Calu3 (cell line): Measurements from ENCODE around the gene SLMAP. TPM values are rescaled to one million over a fixed set of nuclear protein-coding genes. Genes with fewer than 3 reads are reported as not detected.
A peak's percentile ranks its signal among the peaks of the same experiment; 100 is the strongest.

Experiments used
- BruUV-seq: library from RNA; stranded (reverse); fragments of 400-500 nt; replicated peaks from 2 replicates; lab custom pipeline; 2021; lab: Mats Ljungman, UMichigan
- CTCF ChIA-PET: fragments of 300-600 bp; sonication (Branson Sonifier 250); formaldehyde crosslinking; loops from one replicate; lab custom pipeline; 2022; ENCODE audit warnings: antibody characterized with exemption; lab: Charles Lee
- DNase-seq: peaks from one replicate; pipeline ENCODE4 v3.0.0; 2022
- H3K27ac Mint-ChIP-seq: one replicate; pipeline ENCODE4 v1.8.0; 2022; ENCODE audit warnings: mixed read lengths; ENCODE audit not compliant: unreplicated experiment
- H3K27me3 Mint-ChIP-seq: one replicate; pipeline ENCODE4 v1.8.0; 2022; ENCODE audit warnings: mixed read lengths; ENCODE audit not compliant: unreplicated experiment
- H3K36me3 Mint-ChIP-seq: one replicate; pipeline ENCODE4 v1.8.0; 2022; ENCODE audit warnings: mild to moderate bottlenecking, moderate library complexity, mixed read lengths; ENCODE audit not compliant: insufficient read depth, unreplicated experiment
- H3K4me1 Mint-ChIP-seq: one replicate; pipeline ENCODE4 v1.8.0; 2022; ENCODE audit warnings: mild to moderate bottlenecking, low read depth, mixed read lengths; ENCODE audit not compliant: unreplicated experiment
- H3K4me3 Mint-ChIP-seq: one replicate; pipeline ENCODE4 v1.8.0; 2022; ENCODE audit warnings: mild to moderate bottlenecking, low read depth, moderate library complexity, mixed read lengths; ENCODE audit not compliant: unreplicated experiment
- H3K9me3 Mint-ChIP-seq: one replicate; pipeline ENCODE4 v1.8.0; 2022; ENCODE audit warnings: low read depth, mixed read lengths; ENCODE audit not compliant: unreplicated experiment
- intact Hi-C: fragments of 100-400 bp; cut with micrococcal nuclease; formaldehyde crosslinking; loops from one replicate; pipeline ENCODE4 v1.10.0; 2022; ENCODE audit not compliant: unreplicated experiment
- total RNA-seq: library from RNA; stranded (reverse); gene quantifications from 2 replicates; pipeline ENCODE4 v1.2.3, GENCODE V29; 2022
- TF ChIP-seq, protein P1 (sequence below): fragments of 200-600 bp; IDR thresholded peaks from one replicate; pipeline ENCODE4 v1.8.0; 2022; ENCODE audit warnings: antibody characterized with exemption; ENCODE audit not compliant: unreplicated experiment

The SLMAP gene
- total RNA-seq, 1 experiment from 2014 or later: 114 TPM

DNA sequence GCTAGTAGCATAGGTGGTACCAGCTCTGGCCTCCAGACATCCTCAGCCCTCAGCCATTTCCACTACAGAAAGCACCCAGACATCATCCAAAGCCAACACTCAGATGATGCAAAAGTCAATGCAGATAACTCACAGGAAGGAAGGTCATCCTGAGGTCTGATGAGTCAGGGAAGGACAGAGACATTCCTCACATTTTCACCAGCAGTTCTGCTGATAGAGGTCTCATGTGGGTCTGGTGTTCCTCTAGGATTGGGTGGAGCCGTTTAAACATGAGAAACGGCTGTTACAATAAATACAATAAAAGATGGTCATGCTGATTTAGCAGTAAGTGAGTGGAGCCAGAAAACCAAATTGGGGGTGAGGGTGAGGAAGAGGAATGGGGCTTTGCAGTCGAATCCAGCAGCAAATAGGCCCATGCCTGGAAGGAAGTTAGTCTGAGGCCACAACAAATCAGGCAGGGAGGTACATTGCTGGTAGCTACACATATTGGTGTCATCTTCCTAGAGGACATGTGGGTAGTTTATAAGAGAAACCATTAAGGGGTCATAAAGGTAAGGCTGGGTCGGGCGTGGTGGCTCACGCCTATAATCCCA is 218.8 kb downstream of the SLMAP start:
- CTCF ChIA-PET: interaction anchor here (1.0 kb wide), 1 partner anchor 9 kb away, joined by 5 read pairs; no protein-coding TSS in a partner anchor
- peak overlapping the region; percentile 78 for H3K27ac Mint-ChIP-seq
- DNase-seq: no peak
- H3K36me3 Mint-ChIP-seq: peaks cover 20% of the 10 kb centered on the region
- H3K9me3 Mint-ChIP-seq: no peaks in the 10 kb centered on the region
- no peaks in the 10 kb centered on the region for H3K27me3 Mint-ChIP-seq
- TF ChIP-seq, protein P1, sequence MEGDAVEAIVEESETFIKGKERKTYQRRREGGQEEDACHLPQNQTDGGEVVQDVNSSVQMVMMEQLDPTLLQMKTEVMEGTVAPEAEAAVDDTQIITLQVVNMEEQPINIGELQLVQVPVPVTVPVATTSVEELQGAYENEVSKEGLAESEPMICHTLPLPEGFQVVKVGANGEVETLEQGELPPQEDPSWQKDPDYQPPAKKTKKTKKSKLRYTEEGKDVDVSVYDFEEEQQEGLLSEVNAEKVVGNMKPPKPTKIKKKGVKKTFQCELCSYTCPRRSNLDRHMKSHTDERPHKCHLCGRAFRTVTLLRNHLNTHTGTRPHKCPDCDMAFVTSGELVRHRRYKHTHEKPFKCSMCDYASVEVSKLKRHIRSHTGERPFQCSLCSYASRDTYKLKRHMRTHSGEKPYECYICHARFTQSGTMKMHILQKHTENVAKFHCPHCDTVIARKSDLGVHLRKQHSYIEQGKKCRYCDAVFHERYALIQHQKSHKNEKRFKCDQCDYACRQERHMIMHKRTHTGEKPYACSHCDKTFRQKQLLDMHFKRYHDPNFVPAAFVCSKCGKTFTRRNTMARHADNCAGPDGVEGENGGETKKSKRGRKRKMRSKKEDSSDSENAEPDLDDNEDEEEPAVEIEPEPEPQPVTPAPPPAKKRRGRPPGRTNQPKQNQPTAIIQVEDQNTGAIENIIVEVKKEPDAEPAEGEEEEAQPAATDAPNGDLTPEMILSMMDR: no peak
- intact Hi-C loops: no loop called here
- peak overlapping the region; percentile 11 for H3K4me3 Mint-ChIP-seq
- BruUV-seq: no TSS peak
- peaks cover 48% of the 10 kb centered on the region for H3K4me1 Mint-ChIP-seq

DNA sequence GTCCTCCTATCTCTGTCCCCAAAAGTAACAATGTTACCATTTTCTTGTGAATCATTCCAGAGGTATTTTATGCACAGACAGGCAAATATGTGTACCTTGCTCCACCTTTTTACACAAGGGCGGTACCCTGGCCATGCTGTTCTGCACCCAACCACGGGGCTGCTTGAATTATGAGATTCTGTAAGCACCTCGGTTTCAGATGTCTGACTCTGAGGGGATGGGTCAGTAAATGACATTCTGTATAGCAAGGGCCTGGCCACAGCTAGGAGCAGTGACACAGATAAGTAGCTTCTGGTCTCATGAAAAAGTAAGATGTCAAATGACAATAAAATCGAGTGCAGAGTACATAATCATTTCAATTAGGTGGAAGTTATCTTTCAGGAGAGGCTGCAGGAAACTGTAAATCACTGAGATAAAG is 221.7 kb downstream of the SLMAP start:
- CTCF ChIA-PET: interaction anchor here (0.7 kb wide), 1 partner anchor 21 kb away, joined by 3 read pairs; no protein-coding TSS in a partner anchor
- TF ChIP-seq, protein P1: no peak
- no TSS peak for BruUV-seq
- peaks cover 31% of the 10 kb centered on the region for H3K4me1 Mint-ChIP-seq
- DNase-seq: peak; percentile 51
- peaks cover 7% of the 10 kb centered on the region for H3K36me3 Mint-ChIP-seq
- no peak overlapping the region for H3K27ac Mint-ChIP-seq
- no peaks in the 10 kb centered on the region for H3K9me3 Mint-ChIP-seq
- no peaks in the 10 kb centered on the region for H3K27me3 Mint-ChIP-seq
- no peak overlapping the region for H3K4me3 Mint-ChIP-seq
- intact Hi-C loops: no loop called here

DNA sequence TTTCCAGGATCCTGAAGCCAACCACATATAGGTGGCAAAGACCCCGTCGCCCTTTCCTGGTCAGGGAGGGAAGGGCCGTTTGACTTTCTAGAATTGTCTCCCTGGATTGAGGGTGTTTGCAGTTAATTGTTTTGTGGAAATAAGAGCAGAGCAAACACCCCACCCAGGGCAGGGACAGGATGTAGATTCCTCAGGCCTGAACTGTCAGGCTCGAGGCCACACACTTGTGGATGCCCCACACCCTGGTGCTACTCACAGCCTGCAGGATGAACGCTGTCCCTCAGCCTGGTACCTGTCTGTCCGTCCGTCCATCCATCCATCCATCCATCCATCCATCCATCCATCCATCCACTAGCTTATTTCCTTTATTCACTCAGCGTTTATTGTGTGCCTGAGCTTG is 222.2 kb downstream of the SLMAP start:
- TF ChIP-seq, protein P1: no peak
- no TSS peak for BruUV-seq
- intact Hi-C loops: no loop called here

More for the DNA sequence above, 222.2 kb downstream of the SLMAP start:
- H3K27me3 Mint-ChIP-seq: no peaks in the 10 kb centered on the region
- peaks cover 32% of the 10 kb centered on the region for H3K4me1 Mint-ChIP-seq
- H3K4me3 Mint-ChIP-seq: no peak overlapping the region
- CTCF ChIA-PET: no interaction called here
- H3K9me3 Mint-ChIP-seq: no peaks in the 10 kb centered on the region
- H3K27ac Mint-ChIP-seq: no peak overlapping the region
- no peak for DNase-seq
- H3K36me3 Mint-ChIP-seq: peaks cover 5% of the 10 kb centered on the region

Other genes with a start within 250 kb of the SLMAP start
- gene DNAH12, start 212.0 kb upstream of the SLMAP start, total RNA-seq: 0.92 and 1.6 TPM in 2 replicates
- 27.4 and 32.4 TPM in 2 replicates for gene PDE12, start 200.0 kb upstream of the SLMAP start, total RNA-seq
- 160 and 164 TPM in 2 replicates for gene ARF4, start 159.0 kb upstream of the SLMAP start, total RNA-seq
- gene DENND6A, start 63.2 kb upstream of the SLMAP start, total RNA-seq: 23.7 and 25.1 TPM in 2 replicates